HG02763 (cell line): ENCODE measurements around the gene PPIE.

Source experiments
- ATAC-seq: cut with Tn5 transposase; IDR thresholded peaks from one replicate; pipeline ENCODE4 v1.9.1; 2021; ENCODE audit warnings: mild to moderate bottlenecking, moderate library complexity; ENCODE audit not compliant: unreplicated experiment

Gene PPIE

GRCh38 chr1:39720094-39720999 lies 18.3 kb upstream of the PPIE start:
- ATAC-seq = no peak

GRCh38 chr1:39721664-39722063 lies 17.0 kb upstream of the PPIE start:
- ATAC-seq = no peak

- no peak for ATAC-seq
Observed at GRCh38 chr1:39722495-39722894, 16.2 kb upstream of the PPIE start.

- ATAC-seq = no peak
Observed at GRCh38 chr1:39726600-39726999, 12.1 kb upstream of the PPIE start.

- no peak for ATAC-seq
Observed at GRCh38 chr1:39727221-39727931, 11.3 kb upstream of the PPIE start.

GRCh38 chr1:39727932-39728317 lies 10.8 kb upstream of the PPIE start:
- no peak for ATAC-seq

GRCh38 chr1:39729030-39729429 lies 9.7 kb upstream of the PPIE start:
- ATAC-seq = no peak

- no peak for ATAC-seq
Observed at GRCh38 chr1:39729842-39730241, 8.8 kb upstream of the PPIE start.

GRCh38 chr1:39732730-39733129 lies 6.0 kb upstream of the PPIE start:
- no peak for ATAC-seq

- no peak for ATAC-seq
Observed at GRCh38 chr1:39733161-39733560, 5.5 kb upstream of the PPIE start.

GRCh38 chr1:39735731-39736130 lies 3.0 kb upstream of the PPIE start:
- ATAC-seq = no peak

GRCh38 chr1:39737546-39738169 lies 1.0 kb upstream of the PPIE start:
- ATAC-seq = no peak

- no peak for ATAC-seq
Observed at GRCh38 chr1:39745016-39745670, 6.5 kb downstream of the PPIE start.

- ATAC-seq = no peak
Observed at GRCh38 chr1:39751595-39751994, 12.9 kb downstream of the PPIE start.

- no peak for ATAC-seq
Observed at GRCh38 chr1:39752703-39753102, 14.0 kb downstream of the PPIE start.

- no peak for ATAC-seq
Observed at GRCh38 chr1:39753132-39754025, 14.7 kb downstream of the PPIE start.

GRCh38 chr1:39754026-39754570 lies 15.4 kb downstream of the PPIE start:
- no peak for ATAC-seq

- ATAC-seq = no peak
Observed at GRCh38 chr1:39754906-39755504, 16.3 kb downstream of the PPIE start.

GRCh38 chr1:39755965-39756659 lies 17.4 kb downstream of the PPIE start:
- ATAC-seq = no peak
